GM03348 (cell line): Measurements from ENCODE around the gene LSP1.

Source experiments
- DNase-seq: peaks from one replicate; pipeline ENCODE4 v3.0.0; 2012; ENCODE audit warnings: low spot score

The LSP1 gene

DNA sequence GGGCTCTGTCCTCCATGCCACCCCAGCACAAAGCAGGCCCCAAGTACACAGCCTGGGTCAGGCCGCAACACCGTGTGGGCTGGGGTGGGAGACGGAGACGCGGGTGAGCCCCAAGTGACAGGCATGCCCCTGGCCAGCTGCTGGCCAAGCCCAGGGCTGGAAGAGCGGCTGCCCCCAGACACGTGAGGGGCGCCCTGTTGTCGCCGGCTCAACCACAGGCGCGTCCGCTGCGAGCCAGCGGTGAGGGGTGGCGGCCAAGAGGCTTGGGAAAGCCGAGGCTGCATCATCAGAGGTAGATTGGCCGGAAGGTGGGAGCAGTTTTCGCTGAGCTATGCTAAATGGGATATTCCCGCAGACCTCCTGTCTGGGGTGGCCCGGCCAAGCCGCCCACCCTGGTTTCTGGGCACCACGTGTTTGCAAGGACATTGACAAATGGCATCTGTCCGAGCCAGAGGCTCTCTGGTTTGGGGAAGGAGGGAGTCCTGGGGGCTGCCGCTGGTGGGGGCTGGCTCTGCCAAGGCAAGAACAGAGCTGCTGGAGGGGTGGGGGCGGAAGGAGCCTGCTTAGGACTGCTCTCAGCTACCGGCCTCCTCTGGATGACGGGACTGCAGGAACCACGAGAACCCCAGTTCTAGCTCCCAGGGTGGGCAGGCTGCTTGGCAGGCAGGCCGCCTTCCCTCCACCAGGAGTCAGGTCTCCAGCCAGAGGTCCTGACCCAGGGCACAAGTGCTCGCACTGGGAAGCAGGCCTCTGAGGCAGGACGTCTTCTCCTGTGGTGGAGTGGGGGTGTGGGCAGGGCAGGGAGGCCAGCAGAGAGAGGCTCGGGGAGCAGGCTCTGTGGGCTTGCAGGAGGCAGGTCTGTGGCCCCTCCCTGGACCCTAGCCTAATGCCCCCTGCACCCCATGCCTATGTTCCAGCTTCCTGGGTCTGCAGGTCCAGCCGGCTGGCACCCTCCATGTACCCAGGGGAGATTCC, 38.3 kb downstream of the LSP1 start:
- no peak for DNase-seq

DNA sequence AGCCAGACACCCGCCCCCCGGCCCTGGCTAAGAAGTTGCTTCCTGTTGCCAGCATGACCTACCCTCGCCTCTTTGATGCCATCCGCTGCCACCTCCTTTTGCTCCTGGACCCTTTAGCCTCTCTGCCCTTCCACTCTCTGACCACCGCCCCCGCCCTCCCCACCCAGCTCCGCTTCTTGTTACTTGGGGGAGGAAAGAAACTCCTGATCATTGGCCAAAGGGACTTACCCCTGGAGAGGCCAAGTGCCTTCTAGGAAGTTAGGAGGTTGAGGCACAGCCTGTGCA, 38.9 kb downstream of the LSP1 start, which contains the start of gene PRR33:
PRR33 (minus strand) TSS at position 65 of the 285 bp plus-strand sequence. CDS start 1,311 bp downstream, outside the sequence.
- DNase-seq: no peak

DNA sequence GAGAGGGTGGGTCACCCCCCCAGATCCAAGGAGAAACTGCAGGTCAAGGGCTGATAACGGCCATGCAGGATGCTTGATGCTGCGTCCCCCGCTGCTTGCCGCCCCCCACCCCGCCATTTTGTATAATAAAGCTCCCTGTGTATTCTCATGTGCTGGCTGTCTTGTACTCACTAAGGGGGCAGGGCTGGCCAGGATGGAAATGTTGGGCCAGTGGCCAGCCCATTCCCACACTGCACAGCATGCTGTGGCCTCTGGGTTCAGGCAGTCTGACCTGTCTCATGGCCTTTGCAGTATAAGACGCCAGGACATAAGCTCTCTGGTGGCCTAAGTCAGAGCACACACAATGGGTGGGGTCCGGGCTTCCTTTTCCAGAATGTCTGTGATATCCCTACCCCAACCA, 39.2 kb downstream of the LSP1 start:
- no peak for DNase-seq

DNA sequence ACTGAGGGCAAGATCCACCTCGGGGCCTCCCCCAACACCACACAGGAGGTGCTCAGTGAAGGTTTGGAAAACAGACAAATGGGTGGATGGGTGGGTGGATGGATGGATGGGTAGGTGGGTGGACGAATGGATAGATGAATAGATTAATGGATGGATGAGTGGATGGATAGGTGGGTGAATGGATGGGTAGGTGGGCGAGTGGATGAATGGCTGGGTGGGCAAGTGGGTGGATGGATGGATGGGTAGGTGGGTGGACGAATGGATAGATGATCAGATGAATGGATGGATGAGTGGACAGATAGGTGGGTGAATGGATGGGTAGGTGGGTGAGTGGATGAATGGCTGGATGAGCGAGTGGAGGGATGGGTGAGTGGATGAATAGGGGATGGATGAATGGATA, 39.7 kb downstream of the LSP1 start:
- DNase-seq: no peak

DNA sequence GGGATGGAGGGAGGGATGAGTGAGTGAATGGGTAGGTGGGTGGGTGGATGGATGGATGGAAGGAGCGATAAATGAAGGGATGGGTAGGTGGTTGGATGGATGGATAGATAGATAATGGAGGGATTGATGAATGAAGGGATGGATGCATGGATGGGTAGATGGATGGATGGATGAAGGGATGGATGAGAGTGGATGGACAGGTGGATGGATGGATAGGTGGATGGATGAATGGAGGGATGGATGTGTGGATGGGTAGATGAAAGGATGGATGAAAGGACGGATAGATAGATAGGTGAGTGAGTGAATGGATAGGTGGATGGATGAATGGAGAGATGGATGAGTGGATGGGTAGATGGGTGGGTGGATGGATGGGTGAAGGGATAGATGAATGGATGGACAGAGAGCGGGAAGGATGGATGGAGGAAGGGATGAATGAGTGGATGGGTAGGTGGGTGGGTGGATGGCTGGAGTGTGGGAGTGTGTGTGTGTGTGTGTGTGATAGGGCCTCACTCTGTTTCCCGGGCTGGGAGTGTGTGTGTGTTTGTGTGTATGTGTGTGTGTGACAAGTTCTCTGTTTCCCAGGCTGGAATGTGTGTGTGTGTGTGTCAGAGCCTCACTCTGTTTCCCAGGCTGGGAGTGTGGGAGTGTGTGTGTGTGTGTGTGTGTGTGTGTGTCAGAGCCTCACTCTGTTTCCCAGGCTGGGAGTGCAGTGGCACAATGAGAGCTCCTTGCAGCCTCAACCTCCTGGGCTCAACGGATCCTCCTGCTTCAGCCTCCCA, 40.9 kb downstream of the LSP1 start:
- DNase-seq: no peak

DNA sequence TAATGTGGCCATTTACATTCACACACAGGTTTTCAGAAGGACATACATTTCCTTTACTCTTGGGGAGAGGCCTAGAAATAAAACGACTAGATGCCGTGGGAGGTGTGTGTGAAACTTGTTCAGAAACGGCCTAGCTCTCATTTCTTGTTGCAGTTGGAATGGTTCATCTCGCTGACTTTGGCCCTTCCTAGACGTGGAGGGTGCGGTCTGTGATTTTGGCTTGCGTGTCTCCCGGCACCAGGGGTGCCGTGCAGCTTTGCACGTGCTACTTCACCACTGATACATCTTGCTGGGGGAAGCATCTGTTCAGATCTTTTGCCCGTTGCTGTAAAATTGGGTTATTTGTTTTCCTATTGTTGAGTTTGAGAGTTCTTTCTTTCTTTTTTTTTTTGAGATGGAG, 41.9 kb downstream of the LSP1 start:
- DNase-seq: no peak

DNA sequence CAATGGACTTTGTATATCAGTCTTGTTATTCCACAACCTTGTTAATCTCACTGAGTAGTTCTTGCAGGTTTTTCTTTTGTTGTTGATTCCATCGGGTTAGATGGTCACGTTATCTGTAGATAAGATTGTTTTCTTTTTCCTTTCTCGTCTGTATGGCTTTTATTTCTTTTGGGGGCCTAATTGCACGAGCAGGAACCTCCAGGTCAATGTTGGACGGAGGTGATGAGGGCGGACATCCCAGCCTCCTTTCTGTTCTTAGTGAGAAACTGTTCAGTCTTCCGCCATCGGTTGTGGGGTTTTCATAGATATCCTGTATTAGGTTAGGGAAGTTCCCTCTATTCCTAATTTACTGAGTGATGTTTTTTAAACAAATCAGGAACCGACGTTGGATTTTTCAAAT, 43.6 kb downstream of the LSP1 start:
- DNase-seq: no peak

DNA sequence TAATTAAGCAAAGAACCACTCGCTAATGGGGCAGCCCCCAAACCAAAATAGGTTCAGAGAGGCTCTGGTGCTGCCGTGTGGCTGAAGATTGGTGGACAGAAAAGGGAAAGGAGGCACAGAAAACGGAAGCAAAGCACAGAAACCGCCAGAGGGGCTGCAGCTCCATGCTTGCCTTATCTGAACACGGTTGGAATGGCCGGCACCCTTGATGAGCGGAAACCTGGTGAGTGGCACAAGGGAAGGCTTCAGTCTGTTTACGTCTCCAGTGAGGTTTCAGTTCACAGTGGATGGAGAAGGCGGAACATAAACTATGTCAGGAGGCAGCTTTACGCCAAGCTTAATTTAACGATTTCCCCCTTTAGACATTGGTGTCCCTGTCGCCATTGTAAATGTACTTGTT, 44.0 kb downstream of the LSP1 start:
- DNase-seq: no peak

DNA sequence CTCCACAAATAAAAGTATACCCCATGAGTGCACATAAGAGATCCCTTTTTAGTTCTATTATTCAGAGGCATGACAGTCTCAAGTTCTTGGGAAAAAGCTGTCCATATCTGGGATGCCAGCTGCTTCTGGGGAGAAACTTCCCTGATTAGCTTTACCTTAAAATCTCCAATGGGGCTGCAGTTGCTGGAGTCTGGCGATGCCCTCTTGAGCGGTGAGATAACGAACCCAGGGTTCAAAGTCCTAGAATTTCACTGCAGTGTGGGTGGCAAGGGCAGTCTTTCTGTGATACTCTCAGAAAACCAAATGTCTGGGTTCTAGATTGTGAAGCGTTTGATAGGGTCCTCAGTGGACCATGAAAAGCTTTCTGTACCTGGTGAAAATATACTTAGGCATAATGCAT, 46.2 kb downstream of the LSP1 start:
- DNase-seq: no peak

DNA sequence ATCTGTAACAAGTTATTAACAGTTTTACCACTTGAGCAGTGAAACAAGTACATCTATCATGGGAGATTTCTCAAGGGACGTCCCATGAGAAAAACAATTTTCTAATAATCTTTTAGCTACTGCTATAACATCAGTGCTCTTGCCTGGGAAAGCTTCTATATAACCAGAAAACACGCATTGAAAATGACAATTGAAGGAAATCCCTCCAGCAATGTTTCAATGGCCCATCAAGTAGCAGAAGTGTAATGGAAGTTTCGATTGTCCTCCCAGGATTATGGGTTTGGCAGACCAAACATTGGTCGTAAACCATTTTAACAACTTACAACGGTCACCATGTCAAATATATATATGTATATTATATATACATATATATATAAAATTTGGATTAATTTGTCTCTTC, 46.8 kb downstream of the LSP1 start:
- DNase-seq: no peak

DNA sequence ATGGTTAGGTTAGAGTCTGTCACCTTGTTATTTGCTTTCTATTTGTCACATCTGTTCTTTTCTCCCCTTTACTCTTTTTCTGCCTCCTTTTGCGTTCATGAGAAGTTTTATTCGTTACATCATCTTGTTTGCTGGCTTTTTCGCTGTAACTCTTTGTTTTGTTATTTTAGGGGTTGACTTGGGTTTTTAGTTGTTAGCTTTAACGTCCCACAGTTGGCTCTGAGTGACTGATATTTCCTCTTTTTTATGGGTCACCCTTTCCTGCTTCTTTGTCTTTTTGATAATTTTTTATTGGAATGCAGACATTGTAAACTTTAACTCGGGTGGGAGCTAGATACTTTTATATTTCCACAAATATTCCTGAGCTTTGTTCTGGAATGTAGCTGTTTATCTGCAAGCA, 53.3 kb downstream of the LSP1 start:
- DNase-seq: no peak

DNA sequence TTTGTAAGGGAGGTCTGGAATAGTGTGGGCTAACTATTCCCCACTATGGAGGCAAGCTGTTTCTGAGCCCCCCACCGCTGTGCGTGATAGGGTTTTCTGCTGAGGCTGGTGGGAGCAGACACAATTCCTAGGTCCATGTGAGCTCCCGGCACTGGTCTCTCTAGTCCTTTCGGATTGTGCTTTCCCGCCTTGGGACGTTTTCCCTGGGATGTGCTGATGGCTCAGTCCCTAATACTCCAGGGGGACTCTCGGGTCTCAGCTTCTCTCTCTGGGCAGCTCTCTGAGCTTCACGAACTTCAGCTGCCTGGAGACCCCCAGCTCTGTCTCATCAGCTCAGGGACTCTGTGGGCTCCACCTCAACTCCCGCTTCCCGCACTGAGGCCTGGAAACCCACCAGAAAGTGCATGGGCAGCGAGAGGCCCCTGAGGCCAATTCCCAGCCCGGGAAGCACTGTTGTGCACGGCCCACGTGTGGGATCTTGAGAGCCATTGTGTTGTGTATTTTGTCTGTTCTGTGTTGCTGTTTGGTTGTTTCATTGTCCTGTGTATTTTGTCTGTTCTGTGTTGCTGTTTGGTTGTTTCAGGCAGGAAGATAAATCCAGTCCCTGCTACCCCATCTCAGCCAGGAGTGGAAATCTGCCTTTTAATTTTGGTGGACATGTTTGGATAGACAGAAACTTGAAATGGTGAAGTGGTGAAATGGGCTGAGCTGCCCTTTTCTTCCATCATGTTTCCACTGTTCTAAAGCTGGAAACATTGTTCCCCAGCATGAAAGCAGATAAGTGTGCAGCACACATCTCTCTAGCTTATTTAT, 53.9 kb downstream of the LSP1 start:
- DNase-seq: no peak

DNA sequence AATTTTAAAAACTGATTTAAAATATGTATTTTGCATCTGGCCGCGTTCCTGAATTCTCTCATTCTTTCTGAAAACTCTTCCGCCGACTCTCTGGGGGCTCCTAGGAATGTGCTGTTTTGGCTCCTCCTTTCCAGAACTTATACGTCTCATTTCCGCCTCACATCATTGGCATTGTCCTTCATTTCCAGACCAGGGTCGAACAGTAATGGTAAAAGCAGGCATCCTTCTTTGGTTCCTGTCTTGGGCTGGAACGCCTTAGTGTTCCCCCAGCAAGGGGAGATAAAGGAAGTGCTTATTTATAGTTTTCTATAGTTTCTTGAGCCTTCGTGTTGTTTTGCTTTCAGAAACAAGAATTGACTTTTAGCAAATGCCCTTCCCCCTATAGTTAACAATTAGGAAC, 55.7 kb downstream of the LSP1 start:
- no peak for DNase-seq

DNA sequence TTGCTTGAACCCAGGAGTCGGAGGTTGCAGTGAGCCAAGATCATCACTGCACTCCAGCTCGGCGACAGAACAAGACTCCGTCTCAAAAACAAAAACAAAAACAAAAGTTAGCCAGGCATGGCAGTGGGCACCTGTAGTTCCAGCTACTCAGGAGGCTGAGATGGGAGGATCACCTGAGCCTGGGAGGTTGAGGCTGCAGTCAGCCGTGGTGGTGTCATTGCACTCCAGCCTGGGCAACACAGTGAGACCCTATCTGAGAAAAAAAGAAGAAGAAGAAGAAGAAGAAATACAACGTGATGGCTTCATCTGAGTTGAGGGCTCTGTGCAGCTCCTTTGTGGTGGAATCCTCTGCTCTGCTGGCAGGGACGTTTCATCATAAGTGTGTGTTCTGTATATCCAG, 56.6 kb downstream of the LSP1 start:
- no peak for DNase-seq

DNA sequence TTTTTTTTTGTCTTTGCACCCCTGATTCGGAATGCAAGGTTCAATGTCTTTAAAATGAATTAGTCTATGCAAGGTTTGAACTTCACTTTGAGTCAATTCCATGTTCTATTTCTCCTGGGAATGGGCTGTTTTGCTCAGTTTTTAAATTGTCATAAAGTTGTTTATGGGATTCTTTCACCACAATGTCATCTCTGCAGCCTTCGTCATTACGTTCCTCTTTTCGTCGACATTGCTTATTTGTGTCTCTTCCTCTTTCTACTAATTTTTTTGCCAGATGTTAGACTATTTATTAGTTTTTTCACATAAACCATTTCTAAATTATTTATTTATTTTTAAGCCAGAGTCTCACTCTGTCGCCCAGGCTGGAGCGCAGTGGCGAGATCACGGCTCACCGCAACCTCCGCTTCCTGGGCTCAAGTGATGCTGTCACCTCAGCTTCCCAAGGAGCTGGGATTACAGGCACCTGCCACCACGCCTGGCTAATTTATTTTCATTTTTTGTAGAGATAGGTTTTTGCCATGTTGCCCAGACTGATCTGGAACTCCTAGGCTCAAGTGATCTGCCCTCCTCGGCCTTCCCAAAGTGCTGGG, 59.5 kb downstream of the LSP1 start:
- DNase-seq: no peak

DNA sequence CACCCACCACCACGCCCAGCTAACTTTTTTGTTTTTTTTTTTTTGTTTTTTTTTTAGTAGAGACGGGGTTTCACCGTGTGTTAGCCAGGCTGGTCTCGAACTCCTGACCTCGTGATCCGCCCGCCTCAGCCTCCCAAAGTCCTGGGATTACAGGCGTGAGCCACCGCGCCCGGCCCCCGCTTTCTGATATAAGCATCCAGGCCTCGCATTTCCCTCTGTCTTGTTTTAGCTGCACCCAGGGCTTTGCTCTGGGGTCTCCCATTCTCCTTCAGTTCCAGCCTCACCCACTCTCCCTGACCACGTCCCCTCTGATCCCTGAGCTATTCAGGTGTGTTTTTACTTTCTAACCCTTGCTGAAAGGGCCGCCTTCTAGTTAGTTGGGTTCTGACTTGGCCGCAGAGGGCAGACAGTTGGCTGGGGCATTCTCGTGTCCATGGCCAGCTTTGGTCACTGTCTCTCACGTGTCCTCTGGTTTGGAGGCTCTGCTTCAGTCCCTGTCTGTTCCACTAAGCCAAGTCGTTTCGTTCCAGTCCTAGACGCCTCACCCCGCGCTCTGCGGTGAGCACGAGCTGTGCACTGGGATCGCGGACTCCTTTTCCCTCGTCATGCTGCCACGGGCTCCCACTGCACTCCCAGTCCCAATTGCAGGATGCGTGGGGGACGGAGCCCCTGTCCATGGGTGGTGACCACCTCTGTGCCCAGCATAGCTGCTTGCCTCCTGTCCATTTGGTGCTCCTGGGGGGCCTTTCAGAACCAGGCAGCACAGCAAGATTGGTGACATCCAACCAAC, 60.6 kb downstream of the LSP1 start:
- no peak for DNase-seq

DNA sequence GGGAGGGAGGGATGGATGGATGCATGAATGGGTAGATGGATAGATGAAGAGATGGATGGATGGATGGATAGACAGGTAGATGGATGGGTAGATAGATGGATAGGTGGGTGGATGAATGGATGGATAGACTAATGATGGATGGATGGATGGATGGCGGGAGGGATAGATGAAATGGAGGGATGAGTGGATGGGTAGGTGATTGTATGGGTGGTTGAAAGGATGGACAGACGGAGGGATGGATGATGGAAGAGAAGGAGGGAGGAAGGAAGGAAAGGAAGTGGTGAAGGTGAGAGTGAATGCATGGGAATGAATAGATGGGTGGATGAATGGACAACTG, 62.9 kb downstream of the LSP1 start:
- DNase-seq: no peak

DNA sequence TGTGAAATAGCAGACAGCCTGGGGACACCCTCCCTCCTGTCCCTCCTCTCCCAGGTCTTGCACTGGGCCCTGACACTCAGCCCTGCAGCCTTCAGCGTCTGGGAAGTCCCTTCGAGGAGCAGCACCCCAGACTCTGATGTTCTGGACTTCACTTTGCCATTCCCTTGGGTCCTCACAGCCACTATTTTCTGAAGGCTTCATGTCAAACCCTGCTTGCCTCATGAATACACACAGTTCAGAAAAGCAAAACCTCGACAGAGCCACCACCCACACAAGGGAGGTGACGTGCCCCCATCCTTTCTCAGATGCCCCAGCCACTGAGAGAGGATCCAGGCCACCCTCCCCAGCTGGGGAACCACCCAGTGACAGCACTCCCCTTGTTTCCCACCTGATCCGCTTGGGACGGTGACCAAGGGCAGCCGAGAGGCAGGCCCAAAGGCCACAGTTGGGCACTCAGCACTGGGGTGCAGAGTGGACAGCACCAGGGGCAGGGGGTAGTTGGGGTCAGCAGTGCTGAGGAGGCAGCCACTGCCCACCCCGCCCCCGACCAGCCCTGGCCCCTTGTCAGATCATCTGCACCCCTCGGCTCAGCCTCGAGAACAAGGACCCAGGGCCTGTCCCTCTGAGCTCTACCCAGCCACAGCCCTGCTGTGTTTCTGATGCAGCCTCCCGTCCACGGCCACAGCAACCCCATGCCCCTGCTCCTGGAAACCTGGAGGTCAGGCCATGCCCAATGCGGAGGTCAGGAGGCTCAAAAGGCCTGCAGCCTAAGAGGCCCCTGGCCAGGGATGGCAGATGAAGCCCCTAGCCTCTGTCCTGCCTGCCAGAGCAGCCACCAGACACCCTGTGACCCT, 63.5 kb downstream of the LSP1 start:
- peak; percentile 5 for DNase-seq

DNA sequence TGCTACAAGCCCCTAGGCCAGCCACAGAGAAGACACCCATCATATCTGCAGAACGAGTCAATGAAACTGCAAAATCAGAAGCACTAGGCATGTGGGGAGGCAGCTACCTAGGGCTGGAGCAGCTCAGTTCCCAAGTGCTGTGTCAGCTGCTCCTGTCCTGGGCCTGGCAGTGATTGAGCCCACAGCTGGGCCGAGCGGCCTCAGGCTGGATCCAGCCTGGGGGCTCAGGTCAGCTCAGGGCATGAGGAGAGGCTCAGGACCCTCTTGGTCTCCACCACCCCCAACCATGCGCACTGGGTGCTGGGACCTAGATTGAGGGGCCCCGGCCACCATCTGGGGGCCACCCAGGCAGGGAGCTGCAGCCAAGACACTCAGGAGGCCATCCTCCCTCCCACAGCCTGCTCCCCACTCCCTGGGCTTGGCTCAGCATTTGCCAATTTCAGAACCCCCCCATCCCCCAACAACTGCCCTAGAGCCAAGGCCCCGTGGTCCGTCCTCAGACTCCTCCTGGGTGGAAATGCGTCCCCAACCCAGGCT, 64.2 kb downstream of the LSP1 start:
- no peak for DNase-seq
